GM18511 (cell line): Measurements from ENCODE around the gene KLK14.

Experiments used
- ATAC-seq: cut with Tn5 transposase; IDR thresholded peaks from one replicate; pipeline ENCODE4 v1.9.1; 2021; ENCODE audit warnings: mild to moderate bottlenecking, moderate library complexity; ENCODE audit not compliant: unreplicated experiment

Gene KLK14

GRCh38 chr19:51108805-51109146, 26.1 kb upstream of the KLK14 start:
- peak; percentile 37 for ATAC-seq

GRCh38 chr19:51108066-51108804, 25.5 kb upstream of the KLK14 start, which contains the start of gene CTU1:
Gene CTU1 (minus strand): TSS chr19:51108409. CDS start chr19:51104569, 3,840 bp downstream.
- ATAC-seq = peak; percentile 96

- ATAC-seq = peak; percentile 10
These were observed 24.8 kb upstream of the KLK14 start for GRCh38 chr19:51107406-51108065.

- ATAC-seq = no peak
These were observed 21.2 kb upstream of the KLK14 start for GRCh38 chr19:51103926-51104341.

- ATAC-seq = no peak
These were observed 20.3 kb upstream of the KLK14 start for GRCh38 chr19:51102991-51103390.

- ATAC-seq = no peak
These were observed 18.6 kb upstream of the KLK14 start for GRCh38 chr19:51101171-51101865.

- no peak for ATAC-seq
These were observed 17.9 kb upstream of the KLK14 start for GRCh38 chr19:51100601-51101000.

- ATAC-seq = no peak
These were observed 16.3 kb upstream of the KLK14 start for GRCh38 chr19:51099047-51099382.

- ATAC-seq = no peak
These were observed 15.8 kb upstream of the KLK14 start for GRCh38 chr19:51098365-51099046.

GRCh38 chr19:51097796-51098195, 15.1 kb upstream of the KLK14 start:
- no peak for ATAC-seq

GRCh38 chr19:51097166-51097738, 14.6 kb upstream of the KLK14 start:
- no peak for ATAC-seq

GRCh38 chr19:51096473-51097165, 13.9 kb upstream of the KLK14 start:
- ATAC-seq = no peak

- no peak for ATAC-seq
These were observed 12.1 kb upstream of the KLK14 start for GRCh38 chr19:51094696-51095279.

- no peak for ATAC-seq
These were observed 11.0 kb upstream of the KLK14 start for GRCh38 chr19:51093510-51094345.

- no peak for ATAC-seq
These were observed 10.4 kb upstream of the KLK14 start for GRCh38 chr19:51093101-51093500.

GRCh38 chr19:51091895-51092873, 9.5 kb upstream of the KLK14 start:
- no peak for ATAC-seq

- no peak for ATAC-seq
These were observed 8.4 kb upstream of the KLK14 start for GRCh38 chr19:51091126-51091525.

GRCh38 chr19:51090471-51090870, 7.8 kb upstream of the KLK14 start:
- ATAC-seq = no peak
